K562 treated with DMSO at 1 percent for 48 hours (cell line): ENCODE data around the gene SPINT4. TPM values are rescaled to one million over a fixed set of nuclear protein-coding genes. Genes with fewer than 3 reads are reported as not detected.

Experiments used
- total RNA-seq: library from RNA; unstranded; fragments of 300-600 nt; gene quantifications from 2 replicates; pipeline ENCODE4 v1.2.3, GENCODE V29; 2022; ENCODE audit warnings: low replicate concordance; ENCODE audit errors: extremely low read depth

Gene SPINT4
- not detected in 2 replicates for total RNA-seq

DNA sequence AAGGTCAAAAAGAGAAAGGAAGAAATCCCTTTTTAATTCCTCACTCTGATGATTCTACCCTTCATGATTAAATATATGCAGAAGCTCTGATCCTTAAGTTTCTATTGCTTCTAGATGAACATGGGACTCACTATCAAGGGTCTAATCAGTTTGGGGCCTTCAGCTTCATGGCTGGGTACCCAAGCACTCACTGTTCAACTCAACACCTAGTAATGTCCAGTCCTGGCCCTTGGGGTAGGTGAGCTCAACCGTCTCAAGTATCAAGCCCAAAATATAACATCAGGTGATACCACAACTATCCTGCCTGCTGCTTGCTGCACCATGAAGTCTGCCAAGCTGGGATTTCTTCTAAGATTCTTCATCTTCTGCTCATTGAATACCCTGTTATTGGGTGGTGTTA is at the start of gene SPINT4:
Gene SPINT4 (plus strand): TSS at position 301 of the 400 bp plus-strand sequence. CDS start 21 bp downstream, at position 322.

DNA sequence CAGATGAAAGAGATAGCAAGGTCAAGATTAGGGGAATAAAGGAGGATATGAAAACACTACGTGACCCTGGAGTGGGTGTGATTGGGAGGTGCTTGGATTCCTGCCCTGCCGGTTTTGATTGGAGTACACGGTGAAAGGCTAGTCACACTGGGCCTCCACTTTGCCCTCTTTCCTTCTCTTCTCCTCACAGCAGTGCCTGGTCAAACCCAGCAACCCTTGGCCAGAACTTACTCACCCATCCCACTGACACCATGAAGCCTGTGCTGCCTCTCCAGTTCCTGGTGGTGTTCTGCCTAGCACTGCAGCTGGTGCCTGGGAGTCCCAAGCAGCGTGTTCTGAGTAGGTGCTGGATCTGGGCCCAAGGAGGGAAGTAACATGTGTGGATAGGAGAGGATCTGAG is 20.3 kb upstream of the SPINT4 start, which contains the start of gene WFDC13:
Gene WFDC13 (plus strand): TSS at position 166 of the 400 bp plus-strand sequence. CDS start 86 bp downstream, at position 252.

DNA sequence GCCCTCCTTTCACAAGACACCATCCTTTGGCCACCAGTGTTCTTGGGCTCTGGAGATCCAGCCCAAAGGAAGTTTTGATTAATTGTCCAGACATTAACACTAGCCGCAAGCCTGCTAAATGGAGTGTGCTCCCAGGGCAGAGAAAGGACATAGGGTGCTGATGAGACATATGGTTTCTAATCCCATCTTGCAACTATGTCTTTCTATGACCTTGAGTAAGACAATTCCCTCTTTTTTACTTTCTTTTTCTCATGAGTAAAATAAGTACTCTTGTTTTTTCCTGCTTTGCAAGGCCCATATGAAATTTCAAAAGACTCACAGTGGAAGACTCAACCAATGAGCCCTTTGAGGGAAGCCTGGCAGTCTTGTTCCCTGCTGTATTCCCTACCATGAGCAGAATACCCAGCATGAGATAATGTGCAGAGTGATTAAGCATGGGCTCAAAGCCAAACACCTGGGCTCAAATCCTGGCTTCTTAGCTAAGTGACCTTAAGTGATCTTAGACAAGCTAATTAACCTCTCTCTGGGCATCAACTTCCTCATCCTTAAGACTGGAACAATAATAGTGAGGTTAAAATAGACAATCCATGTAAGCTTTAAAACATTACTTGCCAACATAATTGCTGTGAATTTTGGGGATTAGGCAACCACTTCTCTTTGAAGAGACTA is 17.0 kb upstream of the SPINT4 start, which contains the start of gene WFDC10B:
Gene WFDC10B (minus strand): TSS at position 51 of the 669 bp plus-strand sequence. CDS start 19,027 bp downstream, outside the sequence.

Other genes starting within 250 kb of the SPINT4 start
- gene SPINT3, start 206.7 kb upstream of the SPINT4 start, total RNA-seq, result not detected in 2 replicates
- not detected in 2 replicates for gene WFDC6, start 182.9 kb upstream of the SPINT4 start, total RNA-seq
- not detected in 2 replicates for gene EPPIN, start 174.9 kb upstream of the SPINT4 start, total RNA-seq
- not detected in 2 replicates for gene WFDC8, start 143.1 kb upstream of the SPINT4 start, total RNA-seq
- not detected in 2 replicates for gene WFDC10A, start 92.6 kb upstream of the SPINT4 start, total RNA-seq
- gene WFDC9, start 91.1 kb upstream of the SPINT4 start, total RNA-seq, result not detected in 2 replicates
- not detected in 2 replicates for gene WFDC11, start 52.1 kb upstream of the SPINT4 start, total RNA-seq
- not detected in 2 replicates for gene WFDC13, start 20.3 kb upstream of the SPINT4 start, total RNA-seq
- gene WFDC10B, start 17.3 kb upstream of the SPINT4 start, total RNA-seq, result not detected in 2 replicates
- not detected in 2 replicates for gene WFDC3, start 69.5 kb downstream of the SPINT4 start, total RNA-seq
- not detected in 2 replicates for gene DNTTIP1, start 69.6 kb downstream of the SPINT4 start, total RNA-seq
- gene UBE2C, start 90.3 kb downstream of the SPINT4 start, total RNA-seq, result not detected in 2 replicates
- not detected in 2 replicates for gene TNNC2, start 105.0 kb downstream of the SPINT4 start, total RNA-seq
- gene SNX21, start 111.5 kb downstream of the SPINT4 start, total RNA-seq, result not detected in 2 replicates
- not detected in 2 replicates for gene ACOT8, start 135.0 kb downstream of the SPINT4 start, total RNA-seq
- not detected in 2 replicates for gene ZSWIM3, start 135.3 kb downstream of the SPINT4 start, total RNA-seq
- not detected in 2 replicates for gene ZSWIM1, start 158.9 kb downstream of the SPINT4 start, total RNA-seq
- not detected in 2 replicates for gene SPATA25, start 165.3 kb downstream of the SPINT4 start, total RNA-seq
- not detected in 2 replicates for gene NEURL2, start 168.9 kb downstream of the SPINT4 start, total RNA-seq
- gene CTSA, start 169.0 kb downstream of the SPINT4 start, total RNA-seq, result not detected in 2 replicates
- gene PLTP, start 189.8 kb downstream of the SPINT4 start, total RNA-seq, result not detected in 2 replicates
- gene PCIF1, start 212.3 kb downstream of the SPINT4 start, total RNA-seq, result not detected in 2 replicates
- gene ZNF335, start 249.9 kb downstream of the SPINT4 start, total RNA-seq, result not detected in 2 replicates